ENCODE results near the gene PTEN.

DNA sequence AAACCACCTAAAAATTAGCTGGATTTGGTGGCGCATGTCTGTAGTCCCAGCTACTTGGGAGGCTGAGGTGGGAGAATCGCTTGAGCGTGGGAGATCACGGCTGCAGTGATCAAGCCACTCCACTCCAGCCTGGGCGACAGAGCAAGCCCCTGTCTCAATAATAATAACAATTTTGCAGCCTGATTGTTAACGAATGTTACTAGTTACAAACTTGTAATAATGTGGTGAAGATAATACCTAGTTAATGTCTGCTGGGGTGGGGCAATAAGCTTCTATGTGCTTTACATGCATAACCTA is 44.2 kb upstream of the PTEN start:
- no peak for TF ChIP-seq POLR2AphosphoS5 (IDR thresholded peaks at IDR 0.05)
- TF ChIP-seq, protein P1, sequence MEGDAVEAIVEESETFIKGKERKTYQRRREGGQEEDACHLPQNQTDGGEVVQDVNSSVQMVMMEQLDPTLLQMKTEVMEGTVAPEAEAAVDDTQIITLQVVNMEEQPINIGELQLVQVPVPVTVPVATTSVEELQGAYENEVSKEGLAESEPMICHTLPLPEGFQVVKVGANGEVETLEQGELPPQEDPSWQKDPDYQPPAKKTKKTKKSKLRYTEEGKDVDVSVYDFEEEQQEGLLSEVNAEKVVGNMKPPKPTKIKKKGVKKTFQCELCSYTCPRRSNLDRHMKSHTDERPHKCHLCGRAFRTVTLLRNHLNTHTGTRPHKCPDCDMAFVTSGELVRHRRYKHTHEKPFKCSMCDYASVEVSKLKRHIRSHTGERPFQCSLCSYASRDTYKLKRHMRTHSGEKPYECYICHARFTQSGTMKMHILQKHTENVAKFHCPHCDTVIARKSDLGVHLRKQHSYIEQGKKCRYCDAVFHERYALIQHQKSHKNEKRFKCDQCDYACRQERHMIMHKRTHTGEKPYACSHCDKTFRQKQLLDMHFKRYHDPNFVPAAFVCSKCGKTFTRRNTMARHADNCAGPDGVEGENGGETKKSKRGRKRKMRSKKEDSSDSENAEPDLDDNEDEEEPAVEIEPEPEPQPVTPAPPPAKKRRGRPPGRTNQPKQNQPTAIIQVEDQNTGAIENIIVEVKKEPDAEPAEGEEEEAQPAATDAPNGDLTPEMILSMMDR (IDR thresholded peaks at IDR 0.05) = no peak
